ENCODE measurements around the gene TTC28. TPM values are rescaled to one million over a fixed set of nuclear protein-coding genes. Genes with fewer than 3 reads are reported as not detected.

The TTC28 gene
- total RNA-seq, 3 donors from 2014 or later, result 9.6 to 32.3 (median 13.2) TPM

GRCh38 chr22:27996529-27996925, 683.1 kb downstream of the TTC28 start:
- ATAC-seq, result no peak
- no peak for TF ChIP-seq CTCF (IDR thresholded peaks at IDR 0.05)
- DNase-seq, result no peak
- H3K4me3 ChIP-seq, result no peak overlapping the region
- H3K9me3 ChIP-seq, result no peaks in the 10 kb centered on the region
- intact Hi-C loops (cut with DNase I, micrococcal nuclease), result no loop called here
- no peaks in the 10 kb centered on the region for H3K4me1 ChIP-seq (ENCODE audit: low read depth)
- no peaks in the 10 kb centered on the region for H3K36me3 ChIP-seq (ENCODE audit: low read depth)

- Histone ChIP-seq H3K4me3 (no peak overlapping the region), H3K9me3 (no peaks in the 10 kb centered on the region), H3K4me1 (ENCODE audit: low read depth) (no peaks in the 10 kb centered on the region), H3K36me3 (ENCODE audit: low read depth) (no peaks in the 10 kb centered on the region)
- DNase-seq, result no peak
- no peak for ATAC-seq
- intact Hi-C loops (cut with DNase I, micrococcal nuclease), result no loop called here
- no peak for TF ChIP-seq CTCF (IDR thresholded peaks at IDR 0.05)
These were observed 683.7 kb downstream of the TTC28 start for GRCh38 chr22:27995801-27996528.

- Histone ChIP-seq H3K9me3 (no peaks in the 10 kb centered on the region), H3K4me3 (no peak overlapping the region), H3K36me3 (ENCODE audit: low read depth) (no peaks in the 10 kb centered on the region), H3K4me1 (ENCODE audit: low read depth) (no peaks in the 10 kb centered on the region)
- ATAC-seq (no peak), DNase-seq (no peak)
- no peak for TF ChIP-seq CTCF (IDR thresholded peaks at IDR 0.05)
- intact Hi-C loops (cut with DNase I, micrococcal nuclease), result no loop called here
These were observed 684.9 kb downstream of the TTC28 start for GRCh38 chr22:27994481-27995331.

- no peaks in the 10 kb centered on the region for H3K36me3 ChIP-seq (ENCODE audit: low read depth)
- TF ChIP-seq CTCF (IDR thresholded peaks at IDR 0.05), result no peak
- no peaks in the 10 kb centered on the region for H3K9me3 ChIP-seq
- ATAC-seq (no peak), DNase-seq (no peak)
- no peaks in the 10 kb centered on the region for H3K4me1 ChIP-seq (ENCODE audit: low read depth)
- intact Hi-C loops (cut with DNase I, micrococcal nuclease), result no loop called here
- H3K4me3 ChIP-seq, result no peak overlapping the region
These were observed 685.8 kb downstream of the TTC28 start for GRCh38 chr22:27993774-27994350.

GRCh38 chr22:27993201-27993635, 686.4 kb downstream of the TTC28 start:
- TF ChIP-seq CTCF (IDR thresholded peaks at IDR 0.05), result no peak
- no peak for ATAC-seq
- H3K4me3 ChIP-seq, result no peak overlapping the region
- no peak for DNase-seq
- no peaks in the 10 kb centered on the region for H3K9me3 ChIP-seq
- intact Hi-C loops (cut with DNase I, micrococcal nuclease), result no loop called here
- no peaks in the 10 kb centered on the region for H3K36me3 ChIP-seq (ENCODE audit: low read depth)
- H3K4me1 ChIP-seq (ENCODE audit: low read depth), result no peaks in the 10 kb centered on the region

Measured in mucosa of descending colon (tissue), 3 donors.